OCI-LY3 (cell line): ENCODE data around the gene PHACTR3.

Experiments
- EZH2phosphoT487 ChIP-seq: fragments of 200-600 bp; shearing (Covaris generic); IDR thresholded peaks from 2 replicates; pipeline ENCODE4 v1.6.1; 2018; ENCODE audit warnings: antibody characterized with exemption, mixed run types, low read depth
- TF ChIP-seq, protein P1 (sequence below): fragments of 200-600, 300-600 bp; sonication (generic); IDR thresholded peaks from 2 replicates; pipeline ENCODE4 v1.5.1; 2014; ENCODE audit warnings: antibody characterized with exemption, low read length, low read depth

DNA sequence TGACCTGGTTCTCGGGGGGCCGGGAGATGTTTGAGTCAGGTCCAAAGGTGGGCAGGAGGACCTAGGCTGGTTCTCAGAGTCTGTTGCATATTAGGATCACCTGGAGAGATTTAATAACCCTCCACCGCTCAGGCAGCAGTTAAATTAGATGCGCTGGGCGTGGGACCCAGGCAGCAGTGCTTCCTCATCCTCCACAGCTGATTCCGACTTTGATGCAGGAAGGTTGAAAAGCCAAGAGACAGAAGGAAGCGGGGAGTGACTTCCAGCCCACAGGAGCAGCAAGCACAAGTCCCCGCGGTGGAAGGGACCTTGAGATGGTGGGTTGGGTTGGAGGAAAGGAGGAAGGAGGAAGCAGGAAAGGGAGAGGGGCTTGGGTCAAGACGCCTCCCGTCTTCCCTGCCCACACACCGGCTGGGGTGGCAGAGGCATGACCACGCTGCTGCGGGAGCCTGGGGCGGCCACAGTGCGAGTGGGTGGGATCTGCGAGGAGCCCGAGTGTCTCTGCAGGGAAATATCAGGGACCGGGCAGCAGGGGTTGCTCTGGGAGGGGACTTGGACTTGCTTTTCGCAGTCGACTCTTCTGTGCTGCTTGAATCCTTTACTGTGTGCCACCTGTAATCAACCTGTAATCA is 146.0 kb downstream of the PHACTR3 start:
- TF ChIP-seq, protein P1, sequence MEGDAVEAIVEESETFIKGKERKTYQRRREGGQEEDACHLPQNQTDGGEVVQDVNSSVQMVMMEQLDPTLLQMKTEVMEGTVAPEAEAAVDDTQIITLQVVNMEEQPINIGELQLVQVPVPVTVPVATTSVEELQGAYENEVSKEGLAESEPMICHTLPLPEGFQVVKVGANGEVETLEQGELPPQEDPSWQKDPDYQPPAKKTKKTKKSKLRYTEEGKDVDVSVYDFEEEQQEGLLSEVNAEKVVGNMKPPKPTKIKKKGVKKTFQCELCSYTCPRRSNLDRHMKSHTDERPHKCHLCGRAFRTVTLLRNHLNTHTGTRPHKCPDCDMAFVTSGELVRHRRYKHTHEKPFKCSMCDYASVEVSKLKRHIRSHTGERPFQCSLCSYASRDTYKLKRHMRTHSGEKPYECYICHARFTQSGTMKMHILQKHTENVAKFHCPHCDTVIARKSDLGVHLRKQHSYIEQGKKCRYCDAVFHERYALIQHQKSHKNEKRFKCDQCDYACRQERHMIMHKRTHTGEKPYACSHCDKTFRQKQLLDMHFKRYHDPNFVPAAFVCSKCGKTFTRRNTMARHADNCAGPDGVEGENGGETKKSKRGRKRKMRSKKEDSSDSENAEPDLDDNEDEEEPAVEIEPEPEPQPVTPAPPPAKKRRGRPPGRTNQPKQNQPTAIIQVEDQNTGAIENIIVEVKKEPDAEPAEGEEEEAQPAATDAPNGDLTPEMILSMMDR: no peak
- TF ChIP-seq EZH2phosphoT487: no peak
